Mucosa of rectum (tissue), 2 donors: Measurements from ENCODE around the gene COPS9.

ENCODE experiments used
- H3K27ac ChIP-seq, 2 donors: one replicate each; pipeline ENCODE4 v1.7.0; 2013; ENCODE audit warnings: inconsistent platforms in 2 of 2, low read depth in 2 of 2, low read length in 2 of 2
- H3K27me3 ChIP-seq, 2 donors: one replicate each; pipeline ENCODE4 v1.7.0; 2013; ENCODE audit warnings: low read length in 2 of 2; ENCODE audit not compliant: control insufficient read depth in 2 of 2, insufficient read depth in 2 of 2
- H3K36me3 ChIP-seq, 2 donors: one replicate each; pipeline ENCODE4 v1.7.0; 2013; ENCODE audit warnings: low read length in 2 of 2; ENCODE audit not compliant: control insufficient read depth in 2 of 2, insufficient read depth in 2 of 2
- H3K4me1 ChIP-seq, 2 donors: one replicate each; pipeline ENCODE4 v1.7.0; 2013; ENCODE audit warnings: low read length in 2 of 2, mild to moderate bottlenecking in 1 of 2; ENCODE audit not compliant: control insufficient read depth in 2 of 2, insufficient read depth in 2 of 2
- H3K4me3 ChIP-seq, 2 donors: one replicate each; pipeline ENCODE4 v1.7.0; 2013; ENCODE audit warnings: low read length in 2 of 2
- H3K9ac ChIP-seq, 2 donors: one replicate each; pipeline ENCODE4 v1.7.0; 2013; ENCODE audit warnings: low read length in 2 of 2, low read depth in 1 of 2, mild to moderate bottlenecking in 1 of 2
- H3K9me3 ChIP-seq, 2 donors: one replicate each; pipeline ENCODE4 v1.7.0; 2013; ENCODE audit warnings: low read length in 2 of 2; ENCODE audit not compliant: control insufficient read depth in 2 of 2
- donor health status: healthy.
- donor health status: Normal muscosa, but diverticular disease.

COPS9 gene

DNA sequence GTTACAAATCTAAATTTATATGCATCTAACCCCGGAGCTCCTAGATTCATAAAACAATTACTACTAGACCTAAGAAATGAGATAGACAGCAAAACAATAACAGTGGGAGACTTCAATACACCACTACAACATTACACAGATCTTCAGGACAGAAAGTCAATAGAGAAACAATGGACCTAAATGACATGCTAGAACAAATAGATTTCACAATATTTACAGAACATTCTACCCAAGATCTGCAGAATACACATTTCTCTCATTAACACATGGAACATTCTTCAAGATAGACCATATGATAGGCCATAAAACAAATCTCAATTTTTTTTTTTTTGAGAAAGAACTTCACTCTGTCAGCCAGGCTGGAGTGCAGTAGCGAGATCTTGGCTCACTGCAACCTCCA lies 37.8 kb downstream of the COPS9 start:
- Histone ChIP-seq H3K9ac (no peak overlapping the region), H3K27ac (no peak overlapping the region), H3K4me3 (no peak overlapping the region), H3K9me3 (no peaks in the 10 kb centered on the region), H3K27me3 (peaks cover 26 to 28% of the 10 kb centered on the region in 2 donors), H3K4me1 (no peaks in the 10 kb centered on the region), H3K36me3 (no peaks in the 10 kb centered on the region)

DNA sequence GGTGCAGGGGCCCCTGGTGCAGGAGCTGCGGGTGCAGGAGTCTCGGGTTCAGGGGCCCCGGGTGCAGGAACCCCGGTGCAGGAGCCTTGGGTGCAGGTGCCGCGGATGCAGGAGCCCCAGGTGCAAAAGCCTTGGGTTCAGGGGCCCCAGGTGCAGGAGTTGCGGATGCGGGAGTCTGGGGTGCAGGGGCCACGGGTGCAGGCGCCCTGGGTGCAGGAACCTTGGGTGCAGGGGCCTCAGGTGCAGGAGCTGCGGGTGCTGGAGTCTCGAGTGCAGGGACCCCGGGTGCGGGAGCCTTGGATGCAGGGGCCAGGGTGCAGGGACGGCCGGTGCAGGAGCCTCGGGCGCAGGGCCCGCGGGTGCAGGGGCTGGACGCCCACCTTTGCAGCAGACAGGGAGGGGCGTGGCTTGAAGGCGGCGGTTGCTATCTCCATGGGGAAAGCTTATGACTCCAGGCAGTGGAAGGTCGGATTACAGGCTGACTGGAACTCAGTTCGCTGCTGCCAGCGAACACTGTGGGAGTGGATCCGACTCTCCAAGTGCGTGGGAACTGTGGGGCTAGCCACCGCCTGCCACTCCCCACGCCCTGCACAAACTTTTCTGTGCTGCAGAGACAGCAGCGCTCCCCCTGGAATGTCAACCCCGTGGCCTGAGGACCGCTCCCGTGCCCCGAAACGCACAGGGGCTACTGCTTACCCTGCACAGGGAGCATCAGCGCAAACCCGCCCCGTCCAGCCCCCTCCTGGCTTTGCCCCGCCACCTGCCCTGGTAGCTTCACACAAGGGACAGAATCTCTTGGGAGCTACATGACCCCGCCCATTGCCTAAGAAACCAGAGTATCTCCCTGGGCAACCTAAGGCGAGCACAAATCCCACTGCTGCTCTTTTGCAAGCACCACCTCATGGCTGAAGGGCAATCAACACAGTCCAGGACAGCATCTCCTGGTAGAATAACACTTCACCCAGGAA lies 40.3 kb downstream of the COPS9 start:
- H3K4me1 ChIP-seq = no peaks in the 10 kb centered on the region
- H3K27ac ChIP-seq = no peak overlapping the region
- H3K27me3 ChIP-seq = peaks cover 26 to 28% of the 10 kb centered on the region in 2 donors
- H3K36me3 ChIP-seq = no peaks in the 10 kb centered on the region
- no peaks in the 10 kb centered on the region for H3K9me3 ChIP-seq
- H3K4me3 ChIP-seq = no peak overlapping the region
- H3K9ac ChIP-seq = no peak overlapping the region

DNA sequence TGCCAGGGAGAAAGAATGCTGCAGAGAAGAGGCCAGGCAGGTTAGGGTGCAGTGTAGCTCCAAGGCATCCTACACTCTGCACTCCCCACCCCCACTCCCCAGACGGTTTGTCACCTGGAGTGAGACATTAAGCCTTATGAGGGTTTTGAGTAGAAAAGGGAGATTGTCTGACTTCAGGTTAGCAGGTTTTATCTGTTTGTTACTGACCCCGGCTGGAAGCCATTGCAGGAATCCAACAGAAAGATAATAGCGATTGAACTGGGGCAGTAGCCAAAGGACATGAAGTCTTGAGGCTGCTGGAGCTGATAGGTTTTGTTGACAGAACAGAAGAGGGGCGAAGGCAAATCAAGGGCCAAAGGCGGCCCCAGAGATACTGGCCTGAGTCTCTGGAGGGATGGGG lies 46.8 kb downstream of the COPS9 start:
- Histone ChIP-seq H3K27ac (no peak overlapping the region), H3K36me3 (no peaks in the 10 kb centered on the region), H3K27me3 (peaks cover under 1 to 5% of the 10 kb centered on the region in 2 donors), H3K9ac (no peak overlapping the region), H3K4me1 (no peaks in the 10 kb centered on the region), H3K4me3 (no peak overlapping the region), H3K9me3 (no peaks in the 10 kb centered on the region)

DNA sequence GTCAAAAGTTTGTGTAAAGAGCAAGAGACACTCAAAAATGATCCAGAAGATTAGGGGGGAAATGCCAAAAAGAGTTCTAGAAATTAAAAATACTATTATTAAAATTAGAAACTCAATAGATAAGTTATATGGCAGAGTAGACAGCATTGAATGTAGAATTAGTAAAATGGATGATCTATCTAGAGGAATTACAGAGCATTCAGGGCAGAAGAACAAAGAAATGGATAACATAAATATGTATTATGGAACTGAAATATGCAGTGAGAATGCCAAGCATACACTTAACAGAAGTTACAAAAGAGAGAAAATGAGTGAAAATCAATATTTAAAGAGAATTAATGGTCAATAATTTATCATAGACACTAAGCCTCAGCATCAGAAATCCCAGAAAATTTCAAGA lies 49.5 kb downstream of the COPS9 start:
- H3K9me3 ChIP-seq = no peaks in the 10 kb centered on the region
- no peak overlapping the region for H3K27ac ChIP-seq
- H3K4me3 ChIP-seq = no peak overlapping the region
- no peaks in the 10 kb centered on the region for H3K36me3 ChIP-seq
- H3K9ac ChIP-seq = no peak overlapping the region
- no peaks in the 10 kb centered on the region for H3K4me1 ChIP-seq
- H3K27me3 ChIP-seq = peaks cover 0 to 3% of the 10 kb centered on the region in 2 donors
